Endothelial cell of umbilical vein (primary cell): ENCODE data around the gene GLT8D1. TPM values are rescaled to one million over a fixed set of nuclear protein-coding genes. Genes with fewer than 3 reads are reported as not detected.

ENCODE experiments used
- BruUV-seq: library from RNA; stranded (reverse); fragments of 400-500 nt; replicated peaks from 2 replicates; lab custom pipeline; 2021; lab: Mats Ljungman, UMichigan
- CTCF ChIA-PET: fragments of 300-600, 350-600 bp; sonication (Branson Sonifier 250); formaldehyde crosslinking; loops from one replicate; lab custom pipeline; 2021; ENCODE audit warnings: antibody characterized with exemption, inconsistent platforms; lab: Charles Lee
- POLR2A ChIA-PET: fragments of 300-600, 350-600 bp; sonication (Branson Sonifier 250); formaldehyde crosslinking; loops from one replicate; lab custom pipeline; 2021; ENCODE audit warnings: antibody characterized with exemption, inconsistent platforms; lab: Charles Lee
- DNase-seq: peaks from one replicate; pipeline ENCODE4 v3.0.0-alpha.2; 2011; ENCODE audit warnings: low read depth, low spot score
- FAIRE-seq: peaks from 2 replicates; lab custom pipeline; 2011; peaks lifted over from hg19 to GRCh38; lab: Jason Lieb, UNC
- H2AFZ ChIP-seq: 2 replicates; pipeline ENCODE4 v1.6.0; 2012; ENCODE audit warnings: low read depth, low read length, control low read depth, inconsistent platforms
- H3K27ac ChIP-seq: 2 replicates; pipeline ENCODE4 v1.5.1; 2011; ENCODE audit warnings: low read depth, mild to moderate bottlenecking, control low read depth, low read length, moderate library complexity; ENCODE audit not compliant: insufficient read depth
- H3K27me3 ChIP-seq, 2 experiments: 2 replicates each; pipeline versions ENCODE4 v1.6.0 to v1.6.1; 2011; ENCODE audit warnings: low read length in 2 of 2, mixed read lengths in 1 of 2; ENCODE audit not compliant: control insufficient read depth in 2 of 2, insufficient read depth in 2 of 2
- H3K36me3 ChIP-seq, 2 experiments: 2 replicates in 1 of 2; 3 replicates in 1 of 2; pipeline ENCODE4 v1.5.1; 2011; ENCODE audit warnings: low read length in 2 of 2, mild to moderate bottlenecking in 1 of 2, moderate library complexity in 1 of 2; ENCODE audit not compliant: control insufficient read depth in 2 of 2, insufficient read depth in 2 of 2; ENCODE audit errors: extremely low read depth in 1 of 2
- H3K4me1 ChIP-seq: 3 replicates; pipeline ENCODE4 v1.5.1; 2011; ENCODE audit warnings: mild to moderate bottlenecking, low read length; ENCODE audit not compliant: control insufficient read depth, insufficient read depth; ENCODE audit errors: extremely low read depth
- H3K4me2 ChIP-seq: 2 replicates; pipeline ENCODE4 v1.6.1; 2011; ENCODE audit warnings: low read length, control low read depth, mixed read lengths; ENCODE audit not compliant: insufficient read depth
- H3K4me3 ChIP-seq, 3 experiments: fragments of 200-600 bp in 1 of 3; sonication (generic), shearing (Covaris generic) in 1 of 3; replicated peaks in 1 of 3; 2 replicates each; pipeline ENCODE4 v1.5.1; 2011 to 2016; ENCODE audit warnings: control low read depth in 3 of 3, low read length in 3 of 3, mild to moderate bottlenecking in 2 of 3, inconsistent platforms in 1 of 3, low read depth in 1 of 3, moderate library complexity in 1 of 3; ENCODE audit not compliant: insufficient read depth in 1 of 3
- H3K79me2 ChIP-seq: 2 replicates; pipeline ENCODE4 v1.6.0; 2012; ENCODE audit warnings: low read length, inconsistent platforms; ENCODE audit not compliant: control insufficient read depth, insufficient read depth
- H3K9ac ChIP-seq: replicated peaks from 2 replicates; pipeline ENCODE3; 2011; ENCODE audit warnings: low read length, control low read depth; ENCODE audit not compliant: insufficient read depth; ENCODE audit errors: extremely low read depth
- H3K9me1 ChIP-seq: replicated peaks from 3 replicates; pipeline ENCODE4 v1.6.0; 2011; ENCODE audit warnings: mild to moderate bottlenecking, low read length; ENCODE audit not compliant: control insufficient read depth, insufficient read depth; ENCODE audit errors: extremely low read depth
- H3K9me3 ChIP-seq: replicated peaks from 2 replicates; pipeline ENCODE4 v1.5.1; 2012; ENCODE audit warnings: low read length, inconsistent platforms; ENCODE audit not compliant: control insufficient read depth, insufficient read depth
- H4K20me1 ChIP-seq: replicated peaks from 2 replicates; pipeline ENCODE3; 2011; ENCODE audit warnings: mild to moderate bottlenecking, low read length; ENCODE audit not compliant: control insufficient read depth, insufficient read depth; ENCODE audit errors: extremely low read depth
- EZH2 ChIP-seq: IDR thresholded peaks from 2 replicates; pipeline ENCODE4 v1.6.1; 2012; ENCODE audit warnings: borderline replicate concordance, low read depth, mild to moderate bottlenecking, moderate library complexity, low read length, inconsistent platforms; ENCODE audit not compliant: severe bottlenecking
- FOS ChIP-seq: IDR thresholded peaks from 2 replicates; pipeline ENCODE4 v1.6.1; 2011; ENCODE audit warnings: mild to moderate bottlenecking, low read length, moderate library complexity, borderline replicate concordance; ENCODE audit not compliant: insufficient read depth
- GATA2 ChIP-seq: IDR thresholded peaks from 2 replicates; pipeline ENCODE4 v1.7.0; 2011; ENCODE audit warnings: low read depth, mild to moderate bottlenecking, moderate library complexity, mixed read lengths, low read length; ENCODE audit not compliant: insufficient read length, insufficient read depth
- JUN ChIP-seq: IDR thresholded peaks from 2 replicates; pipeline ENCODE4 v1.6.1; 2011; ENCODE audit warnings: borderline replicate concordance, low read depth; ENCODE audit not compliant: insufficient read length, insufficient read depth
- MYC ChIP-seq: IDR thresholded peaks from one replicate; pipeline ENCODE4 v1.6.1; 2011; ENCODE audit warnings: mild to moderate bottlenecking, low read depth, low read length
- POLR2A ChIP-seq: IDR thresholded peaks from 2 replicates; pipeline ENCODE4 v1.6.1; 2012; ENCODE audit warnings: low read depth, mild to moderate bottlenecking, control low read depth, low read length
- POLR2AphosphoS5 ChIP-seq: IDR thresholded peaks from 2 replicates; pipeline ENCODE4 v1.6.1; 2012; ENCODE audit warnings: low read depth, mild to moderate bottlenecking, control low read depth, low read length, moderate library complexity; ENCODE audit not compliant: insufficient read depth
- dilution Hi-C: fragments of 300-500 bp; cut with MboI; formaldehyde crosslinking; loops from one replicate; pipeline ENCODE4 v1.15.0; 2019; ENCODE audit warnings: low sequenced_read_pairs; ENCODE audit not compliant: extremely low pct_ligation_motif_present
- intact Hi-C: fragments of 100-400 bp; cut with micrococcal nuclease; formaldehyde crosslinking; loops from one replicate; pipeline ENCODE4 v1.10.0; 2022
- polyA plus RNA-seq, 4 experiments: library from polyadenylated mRNA; depleted of rRNA in 3 of 4; stranded (reverse) in 3 of 4; unstranded in 1 of 4; fragments of >200 nt; gene quantifications; 2 replicates each; pipeline versions ENCODE4 v1.2.1 to v1.2.3, GENCODE V29; 2011 to 2012; ENCODE audit warnings: missing spikeins in 1 of 4
- total RNA-seq: library from RNA; stranded (reverse); gene quantifications from 2 replicates; pipeline ENCODE4 v1.2.3, GENCODE V29; 2021
- TF ChIP-seq, protein P1 (sequence below), 2 donors: IDR thresholded peaks; 1 replicate in 1 of 2; 2 replicates in 1 of 2; pipeline ENCODE4 v1.5.1; 2011; ENCODE audit warnings: low read length in 2 of 2, mild to moderate bottlenecking in 2 of 2, moderate library complexity in 2 of 2, control low read depth in 1 of 2, inconsistent platforms in 1 of 2, low read depth in 1 of 2; ENCODE audit not compliant: insufficient read depth in 1 of 2; ENCODE audit errors: extremely low read depth in 1 of 2
- TF ChIP-seq, protein P2 (sequence below): IDR thresholded peaks from 2 replicates; pipeline ENCODE4 v1.6.1; 2011; ENCODE audit not compliant: insufficient read depth, insufficient read length

GLT8D1 gene
- total and polyA plus RNA-seq, 2 donors (not counting 3 experiments of a cell fraction or from before 2014, with no cell fraction given), result 63.7 to 73.5 TPM

- Histone ChIP-seq H3K4me3 (no peak overlapping the region), H3K4me1 (no peaks in the 10 kb centered on the region), H3K27me3 (no peaks in the 10 kb centered on the region), H3K27ac (no peak overlapping the region), H2AFZ (no peak overlapping the region), H3K9me1 (no peaks in the 10 kb centered on the region), H3K9ac (no peak overlapping the region), H4K20me1 (no peaks in the 10 kb centered on the region), H3K9me3 (no peaks in the 10 kb centered on the region), H3K36me3 (peaks cover 0 to 3% of the 10 kb centered on the region in 2 experiments), H3K4me2 (no peak overlapping the region), H3K79me2 (no peaks in the 10 kb centered on the region)
- ChIA-PET CTCF (interaction anchor here (1.1 kb wide), 1 partner anchor 102 kb away, joined by 3 read pairs; no protein-coding TSS in a partner anchor), POLR2A (no interaction called here)
- BruUV-seq, result no TSS peak
- no peak for DNase-seq
- intact Hi-C loops, result no loop called here
- dilution Hi-C loops, result no loop called here
- TF ChIP-seq MYC, result no peak
- no peak for TF ChIP-seq JUN
- no peak for TF ChIP-seq POLR2AphosphoS5
- TF ChIP-seq POLR2A, result no peak
- no peak for TF ChIP-seq FOS
- TF ChIP-seq, protein P1, sequence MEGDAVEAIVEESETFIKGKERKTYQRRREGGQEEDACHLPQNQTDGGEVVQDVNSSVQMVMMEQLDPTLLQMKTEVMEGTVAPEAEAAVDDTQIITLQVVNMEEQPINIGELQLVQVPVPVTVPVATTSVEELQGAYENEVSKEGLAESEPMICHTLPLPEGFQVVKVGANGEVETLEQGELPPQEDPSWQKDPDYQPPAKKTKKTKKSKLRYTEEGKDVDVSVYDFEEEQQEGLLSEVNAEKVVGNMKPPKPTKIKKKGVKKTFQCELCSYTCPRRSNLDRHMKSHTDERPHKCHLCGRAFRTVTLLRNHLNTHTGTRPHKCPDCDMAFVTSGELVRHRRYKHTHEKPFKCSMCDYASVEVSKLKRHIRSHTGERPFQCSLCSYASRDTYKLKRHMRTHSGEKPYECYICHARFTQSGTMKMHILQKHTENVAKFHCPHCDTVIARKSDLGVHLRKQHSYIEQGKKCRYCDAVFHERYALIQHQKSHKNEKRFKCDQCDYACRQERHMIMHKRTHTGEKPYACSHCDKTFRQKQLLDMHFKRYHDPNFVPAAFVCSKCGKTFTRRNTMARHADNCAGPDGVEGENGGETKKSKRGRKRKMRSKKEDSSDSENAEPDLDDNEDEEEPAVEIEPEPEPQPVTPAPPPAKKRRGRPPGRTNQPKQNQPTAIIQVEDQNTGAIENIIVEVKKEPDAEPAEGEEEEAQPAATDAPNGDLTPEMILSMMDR (IDR thresholded peaks at IDR 0.05; ENCODE audit: extremely low read depth in 1 of 2, insufficient read depth in 1 of 2, low read depth in 1 of 2, low read length in 2 of 2), result no peak
- TF ChIP-seq, protein P2, sequence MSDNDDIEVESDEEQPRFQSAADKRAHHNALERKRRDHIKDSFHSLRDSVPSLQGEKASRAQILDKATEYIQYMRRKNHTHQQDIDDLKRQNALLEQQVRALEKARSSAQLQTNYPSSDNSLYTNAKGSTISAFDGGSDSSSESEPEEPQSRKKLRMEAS, result no peak
- TF ChIP-seq GATA2, result no peak
- no peak for TF ChIP-seq EZH2
- no peak for FAIRE-seq
Observed at GRCh38 chr3:52719618-52720017, 14.0 kb upstream of the GLT8D1 start.
